GM23248 (cell line): ENCODE results near the gene SV2A. TPM values are rescaled to one million over a fixed set of nuclear protein-coding genes. Genes with fewer than 3 reads are reported as not detected.

Source experiments
- DNase-seq: peaks from one replicate; pipeline ENCODE4 v3.0.0-alpha.2; 2015
- H2AFZ ChIP-seq: fragments of 200-600 bp; sonication (generic); 2 replicates; pipeline ENCODE4 v1.6.1; 2016; ENCODE audit warnings: antibody characterized with exemption
- H3F3A ChIP-seq: fragments of 200-600 bp; sonication (generic); 2 replicates; pipeline ENCODE4 v1.6.1; 2016; ENCODE audit warnings: mild to moderate bottlenecking, antibody characterized with exemption, mixed run types; ENCODE audit not compliant: insufficient read depth
- H3K27ac ChIP-seq: fragments of 200-600 bp; sonication (generic); 2 replicates; pipeline ENCODE4 v1.5.1; 2016; ENCODE audit warnings: mild to moderate bottlenecking
- H3K27me3 ChIP-seq: fragments of 200-600 bp; sonication (generic); replicated peaks from 2 replicates; pipeline ENCODE4 v1.6.1; 2016; ENCODE audit warnings: mild to moderate bottlenecking; ENCODE audit not compliant: insufficient read depth
- H3K36me3 ChIP-seq: fragments of 200-600 bp; sonication (generic); 2 replicates; pipeline ENCODE4 v1.6.1; 2016; ENCODE audit warnings: low read depth, mild to moderate bottlenecking
- H3K4me1 ChIP-seq: fragments of 200-600 bp; sonication (generic); 2 replicates; pipeline ENCODE4 v1.6.1; 2016; ENCODE audit warnings: mild to moderate bottlenecking; ENCODE audit not compliant: insufficient read depth
- H3K4me2 ChIP-seq: fragments of 200-600 bp; sonication (generic); one replicate; pipeline ENCODE4 v1.6.1; 2016; ENCODE audit warnings: mild to moderate bottlenecking; ENCODE audit not compliant: unreplicated experiment
- H3K4me3 ChIP-seq: fragments of 200-600 bp; sonication (generic); 2 replicates; pipeline ENCODE4 v1.5.1; 2016; ENCODE audit warnings: mild to moderate bottlenecking
- H3K79me2 ChIP-seq: fragments of 200-600 bp; sonication (generic); 2 replicates; pipeline ENCODE4 v1.6.1; 2016; ENCODE audit warnings: mild to moderate bottlenecking; ENCODE audit not compliant: insufficient read depth
- H3K9ac ChIP-seq: fragments of 200-600 bp; sonication (generic); 2 replicates; pipeline ENCODE4 v1.6.1; 2016; ENCODE audit warnings: mild to moderate bottlenecking
- H3K9me2 ChIP-seq: fragments of 200-600 bp; sonication (generic); 2 replicates; pipeline ENCODE4 v1.6.1; 2016; ENCODE audit warnings: mixed run types, mild to moderate bottlenecking, moderate library complexity; ENCODE audit not compliant: insufficient read depth
- H3K9me3 ChIP-seq: fragments of 200-600 bp; sonication (generic); one replicate; pipeline ENCODE4 v1.6.1; 2017; ENCODE audit warnings: low read depth
- H4K20me1 ChIP-seq: fragments of 200-600 bp; sonication (generic); 2 replicates; pipeline ENCODE4 v1.6.0; 2016; ENCODE audit not compliant: insufficient read depth
- EZH2 ChIP-seq: fragments of 200-600 bp; sonication (generic); IDR thresholded peaks from 2 replicates; pipeline ENCODE4 v1.6.1; 2018; ENCODE audit warnings: antibody characterized with exemption, mild to moderate bottlenecking; ENCODE audit not compliant: insufficient read depth, poor library complexity, severe bottlenecking
- EZH2phosphoT487 ChIP-seq: fragments of 200-600 bp; sonication (generic); IDR thresholded peaks from 2 replicates; pipeline ENCODE4 v1.6.1; 2018; ENCODE audit warnings: antibody characterized with exemption, moderate library complexity, mild to moderate bottlenecking, low read depth; ENCODE audit not compliant: insufficient read depth
- WGBS, 2 experiments: methylation state at CpG; one replicate each; pipeline ENCODE4 v1.1.6; 2015 to 2017; ENCODE audit warnings: low lambda C conversion rate in 2 of 2, low coverage in 1 of 2; ENCODE audit errors: missing lambda C conversion rate in 2 of 2; 5-methylcytosine and 5-hydroxymethylcytosine counted together
- in situ Hi-C: fragments of 300-500 bp; cut with MboI; formaldehyde crosslinking; loops from 2 replicates; pipeline ENCODE4 v1.15.0; 2020
- polyA plus RNA-seq: library from polyadenylated mRNA; unstranded; fragments of >200 nt; fragmentation: Nextera tagmentation; extraction: Ambion mirVana; gene quantifications from 2 replicates; pipeline ENCODE4 v1.2.1, GENCODE V29; 2016
- total RNA-seq: library from RNA; depleted of rRNA; stranded (reverse); fragments of >200 nt; shearing (Covaris generic); gene quantifications from 2 replicates; pipeline ENCODE4 v1.2.3, GENCODE V29; 2014

Gene SV2A
- total and polyA plus RNA-seq, 2 experiments from 2014 or later, result 0.36 to 1.1 TPM

DNA sequence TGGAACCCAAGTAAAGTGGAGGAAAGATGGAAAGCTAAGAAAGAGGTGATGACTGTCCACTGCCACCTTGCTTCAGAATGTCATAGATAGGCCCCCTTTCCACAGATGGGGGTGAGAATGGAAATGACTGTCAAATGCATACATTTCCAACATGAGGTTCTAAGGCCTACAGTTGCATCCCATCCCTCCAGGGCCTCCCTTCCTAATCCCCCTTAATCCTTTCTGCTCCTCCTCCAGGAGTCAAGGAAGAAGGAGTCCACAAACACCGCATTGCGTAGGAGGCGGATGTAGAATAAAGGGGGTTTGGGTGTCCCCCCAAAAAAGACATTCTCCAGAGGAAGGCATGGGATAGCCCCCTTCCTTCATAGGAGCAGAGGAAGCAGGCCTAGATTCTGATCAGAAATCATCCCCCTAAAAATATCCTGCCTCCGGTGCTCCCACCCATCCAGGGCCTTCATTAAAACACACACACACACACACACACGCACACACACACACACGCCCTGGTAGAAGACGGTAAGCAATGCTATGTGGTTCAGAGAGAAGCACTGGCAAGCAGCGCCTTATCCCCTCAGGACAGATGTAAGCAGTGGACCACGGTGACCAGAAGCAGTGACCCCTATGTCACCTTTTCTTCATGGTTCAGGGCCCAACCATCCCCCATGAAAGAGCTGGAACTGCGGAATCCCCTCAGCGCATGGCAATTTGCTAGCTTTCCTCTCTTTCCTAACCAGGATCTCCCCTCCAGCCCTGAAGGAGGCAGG, 2.0 kb downstream of the SV2A start:
- Histone ChIP-seq H3K27me3 (no peaks in the 10 kb centered on the region), H3K27ac (no peak overlapping the region), H2AFZ (no peak overlapping the region), H3K9me2 (no peaks in the 10 kb centered on the region), H3K9me3 (no peaks in the 10 kb centered on the region), H3K79me2 (no peaks in the 10 kb centered on the region), H4K20me1 (no peaks in the 10 kb centered on the region), H3F3A (peaks cover 6% of the 10 kb centered on the region; the same call in 1 of the 2 replicates), H3K9ac (no peak overlapping the region), H3K4me1 (no peaks in the 10 kb centered on the region), H3K36me3 (no peaks in the 10 kb centered on the region), H3K4me3 (no peak overlapping the region), H3K4me2 (no peak overlapping the region)
- WGBS, 2 experiments, result 77 to 81% methylated on average over 11 of the region's 11 CpGs
- no peak for DNase-seq
- in situ Hi-C loops, result no loop called here
- TF ChIP-seq EZH2 (no peak), EZH2phosphoT487 (no peak)

DNA sequence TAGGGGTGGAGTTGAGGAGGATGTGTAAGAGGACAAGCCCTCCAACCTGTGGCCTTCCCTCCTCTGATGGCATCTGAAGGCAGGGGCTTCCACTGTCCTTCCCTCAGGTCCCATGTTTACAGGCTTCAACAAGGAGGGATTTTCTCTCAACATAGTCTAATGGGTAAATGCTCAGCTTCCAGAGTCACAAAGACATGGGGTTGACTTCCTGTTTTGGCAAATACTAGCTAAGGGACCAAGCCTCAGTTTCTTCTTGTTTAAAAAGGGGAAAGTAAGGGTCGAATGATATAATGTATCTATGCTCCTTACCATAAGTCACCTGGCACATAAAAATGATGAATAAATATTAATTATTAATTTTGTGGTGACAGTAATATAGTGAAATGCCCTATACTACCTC, 3.1 kb downstream of the SV2A start:
- no peak for DNase-seq
- Histone ChIP-seq H3K4me2 (no peak overlapping the region), H3K27me3 (no peaks in the 10 kb centered on the region), H3K79me2 (no peaks in the 10 kb centered on the region), H2AFZ (no peak overlapping the region), H3K27ac (no peak overlapping the region), H3K36me3 (no peaks in the 10 kb centered on the region), H3K9me2 (no peaks in the 10 kb centered on the region), H4K20me1 (no peaks in the 10 kb centered on the region), H3K4me3 (no peak overlapping the region), H3K4me1 (no peaks in the 10 kb centered on the region), H3F3A (peaks cover 6% of the 10 kb centered on the region; the same call in 1 of the 2 replicates), H3K9me3 (no peaks in the 10 kb centered on the region), H3K9ac (no peak overlapping the region)
- in situ Hi-C loops, result no loop called here
- TF ChIP-seq EZH2phosphoT487 (no peak), EZH2 (no peak)
- WGBS, 2 experiments, result 50 to 61% methylated on average over 1 of the region's 1 CpG

DNA sequence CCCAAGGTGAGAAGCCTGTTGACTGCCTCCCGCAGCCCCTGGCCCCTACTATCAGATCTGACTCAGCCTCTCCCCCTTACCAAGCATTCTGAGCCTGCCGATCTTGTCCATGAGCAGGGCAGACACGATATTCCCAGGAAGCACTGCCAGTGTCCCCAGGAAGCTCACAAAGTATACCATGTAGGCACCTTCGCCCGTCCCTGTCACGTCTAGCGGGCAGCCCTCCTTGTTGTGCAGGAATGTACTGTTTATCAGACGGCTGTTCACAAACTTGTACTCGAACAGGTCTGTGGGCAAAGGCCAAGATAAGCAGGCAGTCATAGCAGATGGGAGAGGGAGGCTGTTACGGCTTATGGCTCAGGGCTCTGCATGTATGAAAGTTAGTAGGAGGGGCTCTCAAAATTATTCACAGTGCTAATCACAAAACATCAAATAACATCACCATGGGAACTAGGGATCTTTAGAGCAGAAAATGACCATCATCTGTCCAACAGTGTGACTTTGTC, 11.0 kb downstream of the SV2A start:
- no peaks in the 10 kb centered on the region for H3K27me3 ChIP-seq
- H2AFZ ChIP-seq, result no peak overlapping the region
- H3K9ac ChIP-seq, result no peak overlapping the region
- H3K9me2 ChIP-seq, result no peaks in the 10 kb centered on the region
- no peaks in the 10 kb centered on the region for H3F3A ChIP-seq
- H3K4me2 ChIP-seq, result no peak overlapping the region
- H3K4me1 ChIP-seq, result no peaks in the 10 kb centered on the region
- H3K27ac ChIP-seq, result no peak overlapping the region
- no peaks in the 10 kb centered on the region for H3K9me3 ChIP-seq
- in situ Hi-C loops, result no loop called here
- H4K20me1 ChIP-seq, result no peaks in the 10 kb centered on the region
- no peaks in the 10 kb centered on the region for H3K79me2 ChIP-seq
- H3K36me3 ChIP-seq, result no peaks in the 10 kb centered on the region
- TF ChIP-seq EZH2phosphoT487 (no peak), EZH2 (no peak)
- DNase-seq, result no peak
- WGBS, 2 experiments, result 84 to 86% methylated on average over 10 of the region's 10 CpGs
- no peak overlapping the region for H3K4me3 ChIP-seq

DNA sequence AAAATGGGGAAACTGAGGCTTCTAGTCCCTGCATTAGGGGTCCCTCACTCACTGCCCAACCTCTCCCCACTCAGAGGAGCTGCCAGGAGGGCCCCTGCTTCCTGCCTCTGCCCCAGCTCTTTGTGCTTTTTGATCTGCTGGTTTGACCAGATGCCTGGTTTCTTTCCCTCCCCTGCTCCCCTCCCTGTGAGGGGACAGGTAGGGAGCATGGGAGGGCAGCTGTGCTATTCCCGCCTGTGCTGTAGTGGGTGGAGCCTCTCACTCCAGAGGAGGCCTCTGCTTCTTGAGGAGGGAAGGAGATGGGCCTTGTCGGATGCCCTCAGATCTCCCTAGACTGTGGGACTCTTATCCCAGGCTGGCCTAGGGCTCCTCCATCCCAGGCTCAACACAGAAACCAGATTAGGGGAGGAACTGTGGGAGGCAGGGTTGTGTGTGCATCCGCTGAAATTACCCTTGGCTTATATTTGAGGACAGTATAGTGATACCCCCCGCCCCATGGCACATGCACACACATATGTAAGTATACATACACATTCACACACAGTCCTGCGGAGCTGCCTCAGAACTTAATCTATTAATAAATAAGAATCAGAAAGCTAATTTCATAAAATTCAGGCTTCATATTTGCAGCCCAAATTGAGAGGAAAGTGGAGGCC, 13.7 kb downstream of the SV2A start:
- no peaks in the 10 kb centered on the region for H3F3A ChIP-seq
- H4K20me1 ChIP-seq, result no peaks in the 10 kb centered on the region
- no peak overlapping the region for H3K4me2 ChIP-seq
- no peak overlapping the region for H3K4me3 ChIP-seq
- TF ChIP-seq EZH2, result no peak
- no peak for TF ChIP-seq EZH2phosphoT487
- 73% methylated on average over 5 of the region's 5 CpGs for WGBS, 2 experiments
- H3K79me2 ChIP-seq, result no peaks in the 10 kb centered on the region
- no peaks in the 10 kb centered on the region for H3K27me3 ChIP-seq
- no peaks in the 10 kb centered on the region for H3K9me3 ChIP-seq
- in situ Hi-C loops, result no loop called here
- no peak overlapping the region for H2AFZ ChIP-seq
- no peaks in the 10 kb centered on the region for H3K36me3 ChIP-seq
- H3K4me1 ChIP-seq, result no peaks in the 10 kb centered on the region
- H3K9ac ChIP-seq, result no peak overlapping the region
- H3K27ac ChIP-seq, result no peak overlapping the region
- DNase-seq, result no peak
- H3K9me2 ChIP-seq, result no peaks in the 10 kb centered on the region
